Metanephros (tissue), 1 donor: ENCODE data around the gene SETD7. TPM values are rescaled to one million over a fixed set of nuclear protein-coding genes. Genes with fewer than 3 reads are reported as not detected.

ENCODE experiments used
- total RNA-seq: library from RNA; depleted of rRNA; stranded (reverse); fragments of >200 nt; gene quantifications from one replicate; pipeline ENCODE4 v1.2.3, GENCODE V29; 2014

The SETD7 gene
- total RNA-seq, result 27.9 TPM

GRCh38 chr4:139556071-139556723, at the start of gene SETD7:
Gene SETD7, minus strand, starts transcription at chr4:139556219. Its CDS starts 82 bp downstream, at chr4:139556137.

GRCh38 chr4:139454111-139455045, 101.6 kb downstream of the SETD7 start, which contains the start of gene RAB33B:
Gene RAB33B, plus strand, starts transcription at chr4:139454121. Its CDS starts 75 bp downstream, at chr4:139454196.

Other genes with a start within 250 kb of the SETD7 start
- gene RAB33B, start 102.1 kb downstream of the SETD7 start, total RNA-seq, result 14.7 TPM
- 34.9 TPM for gene MGST2, start 109.6 kb upstream of the SETD7 start, total RNA-seq